ENCODE data around the gene AAR2.

DNA sequence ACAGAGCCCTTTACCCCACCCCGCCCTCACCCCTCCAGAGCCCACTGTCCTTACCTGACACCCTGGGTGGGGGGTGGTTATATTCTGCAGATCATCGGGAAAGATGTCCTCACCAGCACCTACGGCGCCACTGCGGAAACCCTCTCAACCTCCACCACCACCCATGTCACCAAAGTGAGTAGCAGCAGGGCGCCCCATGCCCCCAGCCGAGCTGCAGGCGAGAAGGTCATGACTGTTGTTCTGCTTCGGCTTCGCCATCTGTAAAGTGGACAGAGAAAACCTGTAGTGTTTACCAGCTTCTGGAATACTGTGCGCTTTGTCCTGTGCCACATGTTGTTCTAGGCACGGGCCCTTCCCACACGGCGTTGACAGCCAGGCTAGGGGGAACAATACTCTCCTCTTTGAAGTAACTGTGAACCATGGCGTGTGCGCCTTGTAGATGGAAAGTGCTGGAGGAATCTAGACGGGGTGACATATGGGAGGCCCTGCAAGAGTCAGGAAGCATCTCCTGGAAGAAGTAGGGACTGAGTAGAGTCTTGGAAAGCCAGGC lies 16.5 kb upstream of the AAR2 start:
- no peak for TF ChIP-seq EZH2 (IDR thresholded peaks at IDR 0.05; ENCODE audit: borderline replicate concordance, low read depth, low read length, severe bottlenecking)
- TF ChIP-seq, protein P1, sequence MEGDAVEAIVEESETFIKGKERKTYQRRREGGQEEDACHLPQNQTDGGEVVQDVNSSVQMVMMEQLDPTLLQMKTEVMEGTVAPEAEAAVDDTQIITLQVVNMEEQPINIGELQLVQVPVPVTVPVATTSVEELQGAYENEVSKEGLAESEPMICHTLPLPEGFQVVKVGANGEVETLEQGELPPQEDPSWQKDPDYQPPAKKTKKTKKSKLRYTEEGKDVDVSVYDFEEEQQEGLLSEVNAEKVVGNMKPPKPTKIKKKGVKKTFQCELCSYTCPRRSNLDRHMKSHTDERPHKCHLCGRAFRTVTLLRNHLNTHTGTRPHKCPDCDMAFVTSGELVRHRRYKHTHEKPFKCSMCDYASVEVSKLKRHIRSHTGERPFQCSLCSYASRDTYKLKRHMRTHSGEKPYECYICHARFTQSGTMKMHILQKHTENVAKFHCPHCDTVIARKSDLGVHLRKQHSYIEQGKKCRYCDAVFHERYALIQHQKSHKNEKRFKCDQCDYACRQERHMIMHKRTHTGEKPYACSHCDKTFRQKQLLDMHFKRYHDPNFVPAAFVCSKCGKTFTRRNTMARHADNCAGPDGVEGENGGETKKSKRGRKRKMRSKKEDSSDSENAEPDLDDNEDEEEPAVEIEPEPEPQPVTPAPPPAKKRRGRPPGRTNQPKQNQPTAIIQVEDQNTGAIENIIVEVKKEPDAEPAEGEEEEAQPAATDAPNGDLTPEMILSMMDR (IDR thresholded peaks at IDR 0.05; ENCODE audit: borderline replicate concordance, extremely low read depth, low read length, poor library complexity, severe bottlenecking), result no peak

All from DND-41 (cell line).